ENCODE measurements around the gene ACAP3. TPM values are rescaled to one million over a fixed set of nuclear protein-coding genes. Genes with fewer than 3 reads are reported as not detected.
A peak's percentile ranks its signal among the peaks of the same experiment; 100 is the strongest.

Gene ACAP3
- total RNA-seq, 1 donor from 2014 or later, result 106 TPM

GRCh38 chr1:1303736-1304135, 4.0 kb downstream of the ACAP3 start:
- DNase-seq (ENCODE audit: low read depth), result peak; percentile 47

- DNase-seq (ENCODE audit: low read depth), result peak; percentile 29
Observed at GRCh38 chr1:1302951-1303509, 4.7 kb downstream of the ACAP3 start.

- no peak for DNase-seq (ENCODE audit: low read depth)
Observed at GRCh38 chr1:1302006-1302430, 5.7 kb downstream of the ACAP3 start.

GRCh38 chr1:1300352-1300739, 7.4 kb downstream of the ACAP3 start:
- DNase-seq (ENCODE audit: low read depth), result no peak

GRCh38 chr1:1299686-1300351, 7.9 kb downstream of the ACAP3 start:
- DNase-seq (ENCODE audit: low read depth), result no peak

- DNase-seq (ENCODE audit: low read depth), result peak; percentile 95
Observed at GRCh38 chr1:1298861-1299685, 8.7 kb downstream of the ACAP3 start.

- no peak for DNase-seq (ENCODE audit: low read depth)
Observed at GRCh38 chr1:1297802-1298424, 9.8 kb downstream of the ACAP3 start.

GRCh38 chr1:1296070-1297061, 11.4 kb downstream of the ACAP3 start:
- no peak for DNase-seq (ENCODE audit: low read depth)

GRCh38 chr1:1295154-1295923, 12.4 kb downstream of the ACAP3 start:
- DNase-seq (ENCODE audit: low read depth), result no peak

GRCh38 chr1:1294250-1294890, 13.4 kb downstream of the ACAP3 start:
- DNase-seq (ENCODE audit: low read depth), result no peak

GRCh38 chr1:1293263-1294249, 14.2 kb downstream of the ACAP3 start:
- DNase-seq (ENCODE audit: low read depth), result no peak

GRCh38 chr1:1292851-1293250, 14.9 kb downstream of the ACAP3 start:
- DNase-seq (ENCODE audit: low read depth), result no peak

- DNase-seq (ENCODE audit: low read depth), result no peak
Observed at GRCh38 chr1:1292442-1292779, 15.3 kb downstream of the ACAP3 start.

GRCh38 chr1:1291548-1292441, 15.9 kb downstream of the ACAP3 start:
- DNase-seq (ENCODE audit: low read depth), result peak; percentile 54

- DNase-seq (ENCODE audit: low read depth), result peak; percentile 43
Observed at GRCh38 chr1:1291023-1291528, 16.7 kb downstream of the ACAP3 start.

- DNase-seq (ENCODE audit: low read depth), result no peak
Observed at GRCh38 chr1:1290238-1290731, 17.4 kb downstream of the ACAP3 start.

Measured in myocyte (in vitro differentiated cells).